HepG2 (cell line): ENCODE measurements around the gene HSF2BP. TPM values are rescaled to one million over a fixed set of nuclear protein-coding genes. Genes with fewer than 3 reads are reported as not detected.
A peak's percentile ranks its signal among the peaks of the same experiment; 100 is the strongest.

Source experiments
- AGO2 ChIP-seq: fragments of 200-400 bp; formaldehyde crosslinking; optimal IDR thresholded peaks from 2 replicates; pipeline ENCODE3; 2017; ENCODE audit warnings: mild to moderate bottlenecking, low read depth, low read length, moderate library complexity
- AHR ChIP-seq: IDR thresholded peaks from 2 replicates; pipeline ENCODE4 v1.6.1; 2018; ENCODE audit warnings: missing genetic modification reagents, missing compliant biosample characterization
- CENPT ChIP-seq: sonication (generic); formaldehyde crosslinking; IDR thresholded peaks from 2 replicates; pipeline ENCODE4 v1.8.0; 2022; ENCODE audit warnings: low read depth, mild to moderate bottlenecking, moderate library complexity, missing genetic modification reagents
- HNF1A ChIP-seq, 2 experiments: sonication (generic) in 1 of 2; formaldehyde crosslinking in 1 of 2; IDR thresholded peaks; 2 replicates each; pipeline versions ENCODE4 v1.4.0 to v1.6.1; 2016 to 2020; ENCODE audit warnings: borderline replicate concordance in 1 of 2, low read depth in 1 of 2, mild to moderate bottlenecking in 1 of 2, missing genetic modification reagents in 1 of 2
- NFATC3 ChIP-seq: sonication (generic); formaldehyde crosslinking; IDR thresholded peaks from 2 replicates; pipeline ENCODE4 v1.5.1; 2020; ENCODE audit warnings: mild to moderate bottlenecking, missing genetic modification reagents
- NFE2 ChIP-seq: sonication (generic); formaldehyde crosslinking; IDR thresholded peaks from 2 replicates; pipeline ENCODE4 v1.4.0; 2020; ENCODE audit warnings: missing genetic modification reagents
- PCBP1 ChIP-seq: fragments of 200-400 bp; formaldehyde crosslinking; IDR thresholded peaks from 2 replicates; pipeline ENCODE4 v1.6.1; 2017; ENCODE audit warnings: mild to moderate bottlenecking, low read depth, low read length, borderline replicate concordance
- REL ChIP-seq: sonication (generic); formaldehyde crosslinking; conservative IDR thresholded peaks from 2 replicates; pipeline ENCODE4 v1.8.0; 2022; ENCODE audit warnings: mild to moderate bottlenecking, missing genetic modification reagents, moderate library complexity
- RELA ChIP-seq: sonication (generic); formaldehyde crosslinking; IDR thresholded peaks from 2 replicates; pipeline ENCODE4 v1.4.0; 2020; ENCODE audit warnings: missing genetic modification reagents
- SIX1 ChIP-seq: sonication (generic); formaldehyde crosslinking; IDR thresholded peaks from 2 replicates; pipeline ENCODE4 v1.4.0; 2020; ENCODE audit warnings: missing genetic modification reagents, borderline replicate concordance
- ZBTB49 ChIP-seq: sonication (generic); formaldehyde crosslinking; IDR thresholded peaks from 2 replicates; pipeline ENCODE4 v1.4.0; 2020; ENCODE audit warnings: missing genetic modification reagents, borderline replicate concordance
- ZMYM3 ChIP-seq: sonication (generic); formaldehyde crosslinking; IDR thresholded peaks from 2 replicates; pipeline ENCODE4 v1.5.1; 2020; ENCODE audit warnings: mild to moderate bottlenecking, missing genetic modification reagents
- ZMYM4 ChIP-seq: sonication (generic); formaldehyde crosslinking; IDR thresholded peaks from 2 replicates; pipeline ENCODE4 v1.8.1; 2023; ENCODE audit warnings: mild to moderate bottlenecking, missing genetic modification reagents
- ZNF235 ChIP-seq: sonication (generic); formaldehyde crosslinking; IDR thresholded peaks from 2 replicates; pipeline ENCODE4 v1.8.1; 2023; ENCODE audit warnings: mild to moderate bottlenecking, missing genetic modification reagents, borderline replicate concordance
- ZNF557 ChIP-seq: sonication (generic); formaldehyde crosslinking; IDR thresholded peaks from 2 replicates; pipeline ENCODE4 v1.4.0; 2020; ENCODE audit warnings: missing genetic modification reagents
- polyA plus RNA-seq, 8 experiments: library from polyadenylated mRNA; depleted of rRNA in 3 of 8; stranded (reverse) in 7 of 8; unstranded in 1 of 8; fragments of >200 nt; fragmentation: Illumina TruSeq in 4 of 8; extraction: Trizol in 4 of 8; gene quantifications; 2 replicates each; pipeline versions ENCODE4 v1.2.1 to v1.2.3, GENCODE V29; 2011 to 2016; ENCODE audit warnings: low read depth in 4 of 8, missing spikeins in 1 of 8, mixed read lengths in 1 of 8; ENCODE audit not compliant: insufficient read depth in 1 of 8
- total RNA-seq, 5 experiments: library from RNA; depleted of rRNA; stranded (reverse); fragments of >200 nt; fragmentation: Illumina TruSeq; extraction: Trizol; gene quantifications; 2 replicates each; pipeline ENCODE4 v1.2.3, GENCODE V29; 2016; ENCODE audit warnings: low read depth in 1 of 5
- TF ChIP-seq, protein P1 (sequence below): sonication (generic); formaldehyde crosslinking; IDR thresholded peaks from 2 replicates; pipeline ENCODE4 v1.4.0; 2020; ENCODE audit warnings: missing genetic modification reagents
- TF ChIP-seq, protein P2 (sequence below): fragments of 450-650 bp; IDR thresholded peaks from 2 replicates; pipeline ENCODE4 v1.6.1; 2017

HSF2BP gene
- total and polyA plus RNA-seq, 2 of the 13 experiments (the other 11 are each of a cell fraction or from before 2014, with no cell fraction given): 0.67 to 2.2 TPM

DNA sequence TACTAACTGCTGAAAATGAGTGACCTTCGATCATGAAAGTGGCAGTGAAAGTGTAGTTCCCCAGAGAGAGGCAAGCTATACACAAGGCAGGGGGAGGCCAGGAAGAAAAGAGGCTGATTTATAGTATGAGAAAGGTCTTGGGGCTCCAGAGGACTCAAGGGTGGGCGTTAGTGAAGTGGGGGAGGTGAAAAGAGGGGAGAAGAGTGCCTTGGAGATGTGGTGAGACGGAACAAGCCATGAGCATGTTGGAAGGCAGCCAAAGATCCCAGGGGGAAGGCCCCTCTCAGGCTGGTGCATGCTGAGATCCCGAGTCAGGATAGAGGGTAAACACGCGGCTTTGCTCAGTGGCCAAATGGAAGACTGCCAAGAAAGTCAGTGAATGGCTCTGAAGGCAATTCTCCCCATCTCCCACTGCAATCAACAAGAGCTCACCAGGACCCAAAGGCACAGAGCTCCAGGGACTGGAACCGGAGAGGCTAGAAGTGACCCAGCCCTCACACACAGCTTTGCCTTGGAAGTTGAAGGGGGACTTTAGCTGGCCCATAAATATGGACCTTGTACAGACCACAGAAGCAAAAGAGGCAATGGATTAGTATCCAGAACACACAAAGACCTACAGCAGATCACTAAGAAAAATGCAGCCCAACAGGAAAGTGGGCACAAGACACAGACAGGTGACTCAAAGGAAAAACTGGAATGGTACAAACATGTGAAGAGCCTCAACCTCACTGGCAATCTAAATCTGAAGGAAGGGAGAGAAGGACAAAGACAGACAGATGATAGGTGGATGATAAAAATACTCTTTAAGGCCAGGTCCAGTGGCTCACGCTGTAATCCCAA lies 49.6 kb downstream of the HSF2BP start (continued):
- no peak for TF ChIP-seq HNF1A (IDR thresholded peaks at IDR 0.05; ENCODE audit: low read depth)
- no peak; the same call in 1 of the 2 replicates for TF ChIP-seq HNF1A (CRISPR knock-in tag; IDR thresholded peaks at IDR 0.05; ENCODE audit: borderline replicate concordance)
- TF ChIP-seq PCBP1: no peak
- no peak for TF ChIP-seq RELA (CRISPR knock-in tag)
- no peak for TF ChIP-seq AHR
- no peak for TF ChIP-seq ZNF235 (CRISPR knock-in tag)
- TF ChIP-seq SIX1 (CRISPR knock-in tag): no peak
- no peak; the same call in 1 of the 2 replicates for TF ChIP-seq REL (CRISPR knock-in tag)
- TF ChIP-seq, protein P1, sequence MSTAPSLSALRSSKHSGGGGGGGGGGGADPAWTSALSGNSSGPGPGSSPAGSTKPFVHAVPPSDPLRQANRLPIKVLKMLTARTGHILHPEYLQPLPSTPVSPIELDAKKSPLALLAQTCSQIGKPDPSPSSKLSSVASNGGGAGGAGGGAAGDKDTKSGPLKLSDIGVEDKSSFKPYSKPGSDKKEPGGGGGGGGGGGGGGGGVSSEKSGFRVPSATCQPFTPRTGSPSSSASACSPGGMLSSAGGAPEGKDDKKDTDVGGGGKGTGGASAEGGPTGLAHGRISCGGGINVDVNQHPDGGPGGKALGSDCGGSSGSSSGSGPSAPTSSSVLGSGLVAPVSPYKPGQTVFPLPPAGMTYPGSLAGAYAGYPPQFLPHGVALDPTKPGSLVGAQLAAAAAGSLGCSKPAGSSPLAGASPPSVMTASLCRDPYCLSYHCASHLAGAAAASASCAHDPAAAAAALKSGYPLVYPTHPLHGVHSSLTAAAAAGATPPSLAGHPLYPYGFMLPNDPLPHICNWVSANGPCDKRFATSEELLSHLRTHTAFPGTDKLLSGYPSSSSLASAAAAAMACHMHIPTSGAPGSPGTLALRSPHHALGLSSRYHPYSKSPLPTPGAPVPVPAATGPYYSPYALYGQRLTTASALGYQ (CRISPR knock-in tag): no peak; the same call in 1 of the 2 replicates
- no peak for TF ChIP-seq CENPT (CRISPR knock-in tag)
- TF ChIP-seq ZMYM3 (CRISPR knock-in tag): peak; percentile 60; the same call in 1 of the 2 replicates
- TF ChIP-seq ZMYM4 (CRISPR knock-in tag): peak; percentile 30; the same call in 1 of the 2 replicates
- no peak for TF ChIP-seq NFE2 (CRISPR knock-in tag)
- TF ChIP-seq, protein P2, sequence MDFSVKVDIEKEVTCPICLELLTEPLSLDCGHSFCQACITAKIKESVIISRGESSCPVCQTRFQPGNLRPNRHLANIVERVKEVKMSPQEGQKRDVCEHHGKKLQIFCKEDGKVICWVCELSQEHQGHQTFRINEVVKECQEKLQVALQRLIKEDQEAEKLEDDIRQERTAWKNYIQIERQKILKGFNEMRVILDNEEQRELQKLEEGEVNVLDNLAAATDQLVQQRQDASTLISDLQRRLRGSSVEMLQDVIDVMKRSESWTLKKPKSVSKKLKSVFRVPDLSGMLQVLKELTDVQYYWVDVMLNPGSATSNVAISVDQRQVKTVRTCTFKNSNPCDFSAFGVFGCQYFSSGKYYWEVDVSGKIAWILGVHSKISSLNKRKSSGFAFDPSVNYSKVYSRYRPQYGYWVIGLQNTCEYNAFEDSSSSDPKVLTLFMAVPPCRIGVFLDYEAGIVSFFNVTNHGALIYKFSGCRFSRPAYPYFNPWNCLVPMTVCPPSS: no peak
- TF ChIP-seq ZNF557 (CRISPR knock-in tag): no peak
- TF ChIP-seq AGO2: no peak
- TF ChIP-seq NFATC3 (CRISPR knock-in tag): no peak
- no peak for TF ChIP-seq ZBTB49 (CRISPR knock-in tag)
